Suprapubic skin (tissue), 4 donors: ENCODE measurements around the gene NPTXR. TPM values are rescaled to one million over a fixed set of nuclear protein-coding genes. Genes with fewer than 3 reads are reported as not detected.

Experiments used
- DNase-seq, 2 donors: peaks; one replicate each; pipeline ENCODE4 v3.0.0-alpha.2; 2019; ENCODE audit warnings: low spot score in 2 of 2
- H3K27ac ChIP-seq: fragments of 200-600 bp; sonication (generic); one replicate; pipeline ENCODE4 v1.5.1; 2019
- H3K27me3 ChIP-seq: fragments of 200-600 bp; sonication (generic); one replicate; pipeline ENCODE4 v1.5.1; 2019
- H3K36me3 ChIP-seq: fragments of 200-600 bp; sonication (generic); one replicate; pipeline ENCODE4 v1.5.1; 2019
- H3K4me1 ChIP-seq: fragments of 200-600 bp; sonication (generic); one replicate; pipeline ENCODE4 v1.5.1; 2019
- H3K4me3 ChIP-seq: fragments of 200-600 bp; sonication (generic); one replicate; pipeline ENCODE4 v1.5.1; 2019; ENCODE audit warnings: mild to moderate bottlenecking
- H3K9me3 ChIP-seq: fragments of 200-600 bp; sonication (generic); one replicate; pipeline ENCODE4 v1.5.1; 2019
- CTCF ChIP-seq, 2 donors: fragments of 200-600 bp in 1 of 2; fragments of 450-650 bp in 1 of 2; sonication (generic) in 1 of 2; IDR thresholded peaks; one replicate each; pipeline ENCODE4 v1.5.1; 2016 to 2019; ENCODE audit warnings: antibody characterized with exemption in 2 of 2, mild to moderate bottlenecking in 1 of 2, moderate library complexity in 1 of 2
- EP300 ChIP-seq: sonication (generic); formaldehyde crosslinking; IDR thresholded peaks from one replicate; pipeline ENCODE4 v1.6.1; 2017; ENCODE audit warnings: antibody characterized with exemption
- POLR2A ChIP-seq, 2 donors: fragments of 450-650 bp; IDR thresholded peaks; one replicate each; pipeline ENCODE4 v1.6.1; 2017; ENCODE audit warnings: antibody characterized with exemption in 2 of 2, mild to moderate bottlenecking in 2 of 2, moderate library complexity in 2 of 2
- POLR2AphosphoS5 ChIP-seq, 3 donors: sonication (generic); formaldehyde crosslinking; IDR thresholded peaks; one replicate each; pipeline ENCODE4 v1.6.1; 2017; ENCODE audit warnings: antibody characterized with exemption in 3 of 3
- WGBS: methylation state at CpG from one replicate; pipeline ENCODE4 v1.1.5; 2018; 5-methylcytosine and 5-hydroxymethylcytosine counted together
- total RNA-seq, 4 donors: library from RNA; depleted of rRNA; stranded (reverse); fragments of >200 nt; gene quantifications; one replicate each; pipeline ENCODE4 v1.1.0, GENCODE V29; 2016

The NPTXR gene
- total RNA-seq, 4 donors from 2014 or later, result 1.0 to 2.4 (median 2.1) TPM

DNA sequence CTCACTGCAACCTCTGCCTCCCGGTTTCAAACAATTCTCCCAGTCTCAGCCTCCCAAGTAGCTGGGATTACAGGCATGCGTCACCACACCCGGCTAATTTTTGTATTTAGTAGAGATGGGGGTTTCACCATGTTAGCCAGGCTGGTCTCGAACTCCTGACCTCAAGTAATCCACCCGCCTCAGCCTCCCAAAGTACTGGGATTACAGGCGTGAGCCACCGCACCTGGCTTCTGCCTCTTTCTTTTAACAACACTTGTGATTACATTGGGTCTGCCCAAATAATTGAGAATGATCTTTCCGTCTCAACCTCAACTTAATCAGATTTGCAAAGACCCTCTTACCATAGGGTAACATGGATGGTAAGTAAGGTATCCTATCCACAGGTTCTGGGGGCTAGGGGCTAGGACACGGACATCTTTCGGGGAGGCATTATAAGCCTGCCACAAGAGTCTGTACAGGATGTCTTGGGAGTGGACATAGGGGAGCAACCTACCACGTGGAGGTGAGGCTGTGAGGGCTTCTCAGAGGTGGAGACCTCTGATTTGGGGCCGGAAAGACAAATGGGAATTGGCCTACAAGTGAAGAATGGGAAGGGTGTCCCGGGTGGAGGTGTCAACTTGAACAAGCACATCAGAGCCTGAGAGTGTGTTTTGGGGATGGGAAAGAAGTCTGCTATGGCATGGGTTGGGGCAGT is 30.8 kb upstream of the NPTXR start:
- TF ChIP-seq CTCF (IDR thresholded peaks at IDR 0.05), result no peak
- no peak for TF ChIP-seq EP300
- TF ChIP-seq POLR2A (IDR thresholded peaks at IDR 0.05), result no peak
- TF ChIP-seq POLR2AphosphoS5 (IDR thresholded peaks at IDR 0.05), result no peak
- H3K27ac ChIP-seq, result no peak overlapping the region
- WGBS, result 90% methylated on average over 13 of the region's 13 CpGs
- no peaks in the 10 kb centered on the region for H3K36me3 ChIP-seq
- H3K9me3 ChIP-seq, result no peaks in the 10 kb centered on the region
- no peak overlapping the region for H3K4me3 ChIP-seq
- peaks cover 35% of the 10 kb centered on the region for H3K4me1 ChIP-seq
- no peaks in the 10 kb centered on the region for H3K27me3 ChIP-seq
- no peak for DNase-seq

DNA sequence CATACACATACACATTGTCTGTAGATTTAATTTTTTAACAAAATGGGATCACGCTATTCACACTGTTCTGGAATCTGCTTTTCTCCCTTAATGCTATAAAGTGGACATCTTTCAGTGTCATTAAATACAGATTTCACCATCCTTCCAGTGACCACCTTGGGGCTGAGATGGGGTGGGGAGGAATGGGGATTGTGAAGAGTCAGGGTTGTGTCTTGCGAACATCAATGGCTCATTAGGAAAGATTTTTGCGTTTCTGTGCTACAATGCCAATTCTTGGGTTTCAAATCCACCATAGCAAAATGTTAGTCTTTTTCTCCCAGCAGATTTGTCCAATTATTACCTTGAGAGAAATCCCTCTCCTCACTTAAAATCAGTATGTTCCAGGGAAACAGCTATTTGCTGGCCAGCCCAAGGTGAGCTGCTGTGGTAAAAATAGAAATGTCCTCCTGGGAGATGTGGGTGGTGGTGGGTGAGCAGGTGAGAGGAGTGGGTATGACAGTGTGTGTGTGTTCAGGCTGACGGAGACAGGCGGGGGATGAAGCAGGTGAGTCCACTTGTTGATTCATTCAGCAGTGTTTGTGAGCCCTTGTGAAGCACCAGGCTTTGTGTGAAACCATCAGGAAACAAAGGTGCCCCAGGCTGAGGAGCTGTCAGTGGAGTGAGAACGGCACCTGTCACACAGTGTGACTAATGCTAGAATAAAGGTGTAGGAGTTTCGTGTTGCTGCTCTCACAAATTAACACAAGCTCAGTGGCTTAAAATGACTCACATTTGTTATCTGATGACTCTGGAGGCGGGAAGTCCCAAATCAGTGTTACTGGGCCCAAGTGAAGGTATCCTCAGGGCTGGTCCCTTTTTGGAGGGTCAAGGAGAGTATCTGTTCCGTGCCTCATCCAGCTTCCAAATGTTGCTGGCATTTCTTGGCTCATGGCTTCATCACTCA is 29.9 kb upstream of the NPTXR start:
- H3K4me1 ChIP-seq, result peaks cover 44% of the 10 kb centered on the region
- no peaks in the 10 kb centered on the region for H3K36me3 ChIP-seq
- WGBS, result 62% methylated on average over 9 of the region's 9 CpGs
- no peaks in the 10 kb centered on the region for H3K27me3 ChIP-seq
- TF ChIP-seq CTCF (IDR thresholded peaks at IDR 0.05) (no peak), POLR2A (IDR thresholded peaks at IDR 0.05) (no peak), EP300 (no peak)
- H3K27ac ChIP-seq, result no peak overlapping the region
- H3K9me3 ChIP-seq, result no peaks in the 10 kb centered on the region
- peak overlapping the region; percentile 85 for H3K4me3 ChIP-seq
- no peak for DNase-seq

DNA sequence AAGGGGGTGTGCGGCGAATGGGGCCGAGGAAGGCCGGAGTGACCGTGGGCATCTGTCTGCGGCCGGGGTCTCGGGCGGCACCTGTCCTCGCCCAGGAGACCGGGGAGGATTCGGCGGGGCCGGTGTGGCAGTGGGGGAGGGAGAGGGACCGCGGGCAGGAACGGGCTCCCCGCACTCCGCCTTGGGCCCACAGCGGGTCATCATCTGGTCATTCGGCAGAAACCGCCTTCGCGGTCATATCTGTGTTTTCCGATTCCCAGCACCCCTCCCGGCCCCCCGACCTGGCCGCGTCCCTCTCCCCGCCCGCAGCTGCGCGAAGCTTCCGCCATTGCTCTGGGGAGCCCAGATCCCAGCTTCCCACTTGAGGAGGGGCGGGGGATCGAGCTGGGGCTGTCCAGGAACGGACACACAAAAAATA is 29.0 kb upstream of the NPTXR start:
- TF ChIP-seq CTCF (IDR thresholded peaks at IDR 0.05) (no peak), POLR2AphosphoS5 (IDR thresholded peaks at IDR 0.05) (no peak), EP300 (no peak), POLR2A (IDR thresholded peaks at IDR 0.05) (no peak)
- Histone ChIP-seq H3K27ac (peak overlapping the region; percentile 91), H3K9me3 (no peaks in the 10 kb centered on the region), H3K36me3 (no peaks in the 10 kb centered on the region), H3K27me3 (no peaks in the 10 kb centered on the region), H3K4me1 (peaks cover 46% of the 10 kb centered on the region), H3K4me3 (peak overlapping the region; percentile 85)
- WGBS, result 0% methylated on average over 27 of the region's 37 CpGs
- DNase-seq, result peak in 1 of 2 donors; percentile 82

GRCh38 chr22:38872172-38872830 is 28.5 kb upstream of the NPTXR start, which contains the start of gene CBX6:
TSS of gene CBX6 (minus strand) at chr22:38872216. CDS start at chr22:38872190, 26 bp downstream.
- Histone ChIP-seq H3K36me3 (no peaks in the 10 kb centered on the region), H3K4me1 (peaks cover 46% of the 10 kb centered on the region), H3K27ac (peak within 1 kb of the TSS; percentile 91), H3K27me3 (no peaks in the 10 kb centered on the region), H3K4me3 (peak within 1 kb of the TSS; percentile 85), H3K9me3 (no peaks in the 10 kb centered on the region)
- WGBS, result under 1% methylated on average over 21 of the region's 73 CpGs
- peak; percentile 96 to 97 for DNase-seq
- TF ChIP-seq CTCF (IDR thresholded peaks at IDR 0.05) (no peak), POLR2A (IDR thresholded peaks at IDR 0.05) (peak in 1 of 2 donors; percentile 41), EP300 (no peak), POLR2AphosphoS5 (IDR thresholded peaks at IDR 0.05) (no peak)
